Kidney (tissue), 22 donors: ENCODE data around the gene ANP32D. TPM values are rescaled to one million over a fixed set of nuclear protein-coding genes. Genes with fewer than 3 reads are reported as not detected.
"Not testable (repeated sequence)": the region's sequence is repeated elsewhere in the genome, so short reads cannot be mapped to it uniquely, and the experiment has no call there.

ENCODE experiments used
- DNase-seq, 5 donors: peaks; one replicate each; pipeline ENCODE4 v3.0.0-alpha.2; 2013 to 2020
- FAIRE-seq: peaks from 2 replicates; lab custom pipeline; 2012; peaks lifted over from hg19 to GRCh38; lab: Jason Lieb, UNC
- H3K27ac ChIP-seq, 2 donors: one replicate each; pipeline ENCODE4 v1.7.0; 2013; ENCODE audit warnings: low read depth in 2 of 2, low read length in 2 of 2, inconsistent platforms in 1 of 2
- H3K27me3 ChIP-seq: one replicate; pipeline ENCODE4 v1.7.1; 2013; ENCODE audit warnings: low read length, inconsistent platforms; ENCODE audit not compliant: control insufficient read depth, insufficient read depth
- H3K36me3 ChIP-seq, 3 donors: one replicate each; pipeline versions ENCODE4 v1.7.0 to v1.7.1; 2013; ENCODE audit warnings: low read length in 3 of 3, control low read depth in 1 of 3, inconsistent platforms in 1 of 3; ENCODE audit not compliant: insufficient read depth in 3 of 3, control insufficient read depth in 2 of 3
- H3K4me1 ChIP-seq, 3 donors: one replicate each; pipeline versions ENCODE4 v1.7.0 to v1.7.1; 2013; ENCODE audit warnings: low read length in 3 of 3, inconsistent platforms in 1 of 3, low read depth in 1 of 3; ENCODE audit not compliant: control insufficient read depth in 2 of 3, insufficient read depth in 2 of 3
- H3K4me3 ChIP-seq, 3 donors: one replicate each; pipeline versions ENCODE4 v1.7.0 to v1.8.1; 2013; ENCODE audit warnings: low read length in 3 of 3, control low read depth in 1 of 3, inconsistent platforms in 1 of 3
- H3K9ac ChIP-seq, 3 donors: one replicate each; pipeline versions ENCODE4 v1.7.0 to v1.7.1; 2013; ENCODE audit warnings: low read length in 3 of 3, control low read depth in 1 of 3, inconsistent platforms in 1 of 3
- H3K9me3 ChIP-seq, 3 donors: one replicate each; pipeline versions ENCODE4 v1.7.0 to v1.7.1; 2013; ENCODE audit warnings: low read length in 3 of 3, control low read depth in 1 of 3, inconsistent platforms in 1 of 3; ENCODE audit not compliant: control insufficient read depth in 2 of 3, insufficient read depth in 1 of 3
- CTCF ChIP-seq: IDR thresholded peaks from 3 replicates; pipeline ENCODE4 v1.5.1; 2012; ENCODE audit warnings: mild to moderate bottlenecking, moderate library complexity, borderline replicate concordance; ENCODE audit not compliant: insufficient read depth; ENCODE audit errors: extremely low read depth
- intact Hi-C: fragments of 100-400 bp; cut with DNase I; formaldehyde crosslinking; loops from one replicate; pipeline ENCODE4 v1.11.1; 2022
- long read RNA-seq, 10 donors: library from polyadenylated mRNA in 1 of 10; unstranded in 1 of 10; transcript quantifications; one replicate each; pipeline ENCODE4 v2.0.0 and lab custom pipeline, GENCODE V29; 2021 to 2026
- polyA plus RNA-seq: library from polyadenylated mRNA; stranded (reverse); fragments of 350-450 nt; fragmentation: Illumina TruSeq; extraction: RNeasy Lipid Tissue Mini Kit (QIAGEN cat#74804); gene quantifications from one replicate; pipeline ENCODE4 v1.2.3, GENCODE V29; 2014; ENCODE audit warnings: low read depth, low replicate concordance; ENCODE audit not compliant: insufficient read depth
- total RNA-seq: library from RNA; stranded (reverse); fragmentation: NEBNext Ultra II Directional; extraction: Animal tissue kit (Norgen Biotek cat#: 25700); gene quantifications from one replicate; pipeline ENCODE4 v1.2.1, GENCODE V29; 2021
- donor health status: control.
- donor health status: control.
- donor health status: control.
- donor health status: control.
- donor health status: control.
- donor health status: DM: yes; HTN: yes; CAD: no.
- donor health status: Normal renal cell carcinoma (clear cell type).

The ANP32D gene
- total RNA-seq (not detected), polyA plus RNA-seq (not detected)
- long read RNA-seq, donor 1: 0 reads
- long read RNA-seq, donor 2: 0 reads
- long read RNA-seq, donor 3: 0 reads
- long read RNA-seq, donor 4: 0 reads
- long read RNA-seq, donor 5: 0 reads
- long read RNA-seq, donor 6: 0 reads
- long read RNA-seq, donor 7: 0 reads
- long read RNA-seq, donor 8: 0 reads
- long read RNA-seq, donor 9: 0 reads
- long read RNA-seq, donor 10: 0 reads

GRCh38 chr12:48472259-48472658 is at the start of gene ANP32D:
Gene ANP32D, plus strand, starts transcription at chr12:48472559. Its CDS starts 106 bp downstream, at chr12:48472665.
- intact Hi-C loops: no loop called here
- H3K9me3 ChIP-seq: peaks cover 0 to 7% (median 0%) of the 10 kb centered on the region in 3 donors
- no peak for DNase-seq
- H3K9ac ChIP-seq: no peak within 1 kb of the TSS
- no peaks in the 10 kb centered on the region for H3K4me1 ChIP-seq
- no peak for FAIRE-seq
- H3K36me3 ChIP-seq: no peaks in the 10 kb centered on the region
- no peak within 1 kb of the TSS for H3K27ac ChIP-seq
- no peaks in the 10 kb centered on the region for H3K27me3 ChIP-seq
- H3K4me3 ChIP-seq: no peak within 1 kb of the TSS
- no peak for TF ChIP-seq CTCF

- no peak for TF ChIP-seq CTCF
- Histone ChIP-seq H3K9me3 (no peaks in the 10 kb centered on the region), H3K36me3 (no peaks in the 10 kb centered on the region), H3K4me3 (no peak overlapping the region), H3K4me1 (no peaks in the 10 kb centered on the region), H3K27ac (no peak overlapping the region), H3K9ac (no peak overlapping the region), H3K27me3 (no peaks in the 10 kb centered on the region)
- intact Hi-C loops: no loop called here
- no peak for FAIRE-seq
- DNase-seq: no peak
These were observed 49.2 kb upstream of the ANP32D start for GRCh38 chr12:48423171-48423570.

DNA sequence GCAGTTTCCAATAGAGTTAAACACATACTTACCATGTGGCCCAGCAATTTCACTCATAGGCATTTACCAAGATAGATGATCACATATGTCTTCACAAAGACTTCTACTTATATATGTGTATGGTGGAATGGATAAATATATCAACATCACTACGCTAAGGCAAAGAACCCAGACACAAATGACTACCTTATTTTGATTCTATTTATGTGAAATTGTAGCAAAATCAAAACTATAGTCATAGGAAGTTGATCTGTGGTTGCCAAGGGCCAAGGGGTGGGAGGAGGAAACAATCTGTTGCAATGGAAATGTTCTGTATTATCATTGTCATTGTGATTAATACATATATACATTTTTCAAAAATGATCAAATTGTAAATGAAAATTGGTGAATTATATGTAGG is 47.7 kb upstream of the ANP32D start:
- FAIRE-seq: no peak
- Histone ChIP-seq H3K36me3 (no peaks in the 10 kb centered on the region), H3K4me3 (no peak overlapping the region), H3K9ac (no peak overlapping the region), H3K4me1 (no peaks in the 10 kb centered on the region), H3K27me3 (no peaks in the 10 kb centered on the region), H3K9me3 (no peaks in the 10 kb centered on the region), H3K27ac (no peak overlapping the region)
- no peak for DNase-seq
- intact Hi-C loops: no loop called here
- TF ChIP-seq CTCF: no peak

GRCh38 chr12:48434016-48434415 is 38.3 kb upstream of the ANP32D start:
- intact Hi-C loops, DNase-seq, H3K36me3 ChIP-seq, H3K9me3 ChIP-seq, H3K27me3 ChIP-seq, FAIRE-seq, H3K27ac ChIP-seq, H3K4me3 ChIP-seq, H3K9ac ChIP-seq, H3K4me1 ChIP-seq: not testable (repeated sequence)
